Esophagus (tissue), 2 donors: ENCODE results near the gene PHYKPL. TPM values are rescaled to one million over a fixed set of nuclear protein-coding genes. Genes with fewer than 3 reads are reported as not detected.
"Not testable (repeated sequence)": the region's sequence is repeated elsewhere in the genome, so short reads cannot be mapped to it uniquely, and the experiment has no call there.

Source experiments
- H3K27ac ChIP-seq, 2 donors: one replicate each; pipeline ENCODE4 v1.5.1; 2013; ENCODE audit warnings: low read depth in 2 of 2, mild to moderate bottlenecking in 2 of 2, inconsistent platforms in 1 of 2, low read length in 1 of 2, moderate library complexity in 1 of 2
- H3K27me3 ChIP-seq, 2 donors: one replicate each; pipeline ENCODE4 v1.6.1; 2013; ENCODE audit warnings: low read length in 2 of 2, control low read depth in 1 of 2, mild to moderate bottlenecking in 1 of 2; ENCODE audit not compliant: insufficient read depth in 2 of 2, control insufficient read depth in 1 of 2
- H3K36me3 ChIP-seq, 2 donors: one replicate each; pipeline ENCODE4 v1.6.1; 2013; ENCODE audit warnings: low read length in 1 of 2; ENCODE audit not compliant: control insufficient read depth in 2 of 2, insufficient read depth in 2 of 2
- H3K4me1 ChIP-seq, 2 donors: one replicate each; pipeline ENCODE4 v1.6.1; 2013; ENCODE audit warnings: low read length in 1 of 2; ENCODE audit not compliant: control insufficient read depth in 2 of 2, insufficient read depth in 2 of 2
- H3K4me3 ChIP-seq, 2 donors: one replicate each; pipeline ENCODE4 v1.5.1; 2013; ENCODE audit warnings: low read length in 2 of 2, mild to moderate bottlenecking in 2 of 2, low read depth in 1 of 2, moderate library complexity in 1 of 2
- H3K9me3 ChIP-seq, 2 donors: one replicate each; pipeline ENCODE4 v1.6.1; 2013; ENCODE audit warnings: mild to moderate bottlenecking in 2 of 2, low read depth in 1 of 2, low read length in 1 of 2, moderate library complexity in 1 of 2; ENCODE audit not compliant: control insufficient read depth in 2 of 2, insufficient read depth in 1 of 2
- WGBS, 2 donors: extraction: QIAGEN DNeasy Blood & Tissue Kit; methylation state at CpG; one replicate each; pipeline ENCODE4 v1.1.7; 2013; 5-methylcytosine and 5-hydroxymethylcytosine counted together
- polyA plus RNA-seq, 2 donors: library from polyadenylated mRNA; stranded (reverse); fragments of 200-250 nt; gene quantifications; one replicate each; pipeline ENCODE4 v1.2.3, GENCODE V29; 2013
- donor health status: healthy with polysubstance abuse.
- donor health status: Bipolar disorder and iron deficiency.

The PHYKPL gene
- polyA plus RNA-seq, 2 donors: 21.1 to 35.8 TPM

DNA sequence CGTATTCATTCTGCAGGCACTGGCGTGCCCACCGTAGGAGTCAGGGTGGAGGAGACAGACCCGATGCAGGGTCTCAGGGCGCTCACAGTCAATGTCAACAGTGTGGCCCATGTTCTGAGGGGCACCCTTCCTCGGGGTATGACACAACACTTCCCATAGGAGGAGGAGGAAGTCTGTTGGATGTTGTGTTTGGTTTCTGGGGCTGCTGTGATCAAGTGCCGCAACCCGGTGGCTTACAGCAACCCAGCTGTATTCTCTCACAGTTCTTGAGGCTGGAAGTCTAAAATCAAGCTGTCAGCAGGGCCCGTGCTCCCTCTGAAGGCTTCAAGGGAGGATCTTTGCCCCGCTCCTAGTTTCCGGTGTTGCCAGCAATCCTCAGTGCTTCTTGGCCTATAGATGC, 33.9 kb downstream of the PHYKPL start:
- Histone ChIP-seq H3K36me3 (no peaks in the 10 kb centered on the region), H3K4me3 (no peak overlapping the region), H3K9me3 (no peaks in the 10 kb centered on the region), H3K27ac (no peak overlapping the region), H3K4me1 (peaks cover 0 to 11% of the 10 kb centered on the region in 2 donors), H3K27me3 (no peaks in the 10 kb centered on the region)
- 79 to 81% methylated on average over 10 to 11 of the region's 11 CpGs for WGBS, 2 donors

- 75 to 88% methylated on average over 11 of the region's 11 CpGs for WGBS, 2 donors
- not testable (repeated sequence) for H3K9me3 ChIP-seq, H3K27me3 ChIP-seq, H3K36me3 ChIP-seq, H3K4me3 ChIP-seq, H3K27ac ChIP-seq
- H3K4me1 ChIP-seq: peaks cover 0 to 15% of the 10 kb centered on the region in 2 donors
Observed at GRCh38 chr5:178198151-178198550, 34.5 kb downstream of the PHYKPL start.

- Histone ChIP-seq H3K36me3 (no peaks in the 10 kb centered on the region), H3K4me3 (no peak overlapping the region), H3K27me3 (no peaks in the 10 kb centered on the region), H3K27ac (no peak overlapping the region), H3K4me1 (peaks cover 0 to 13% of the 10 kb centered on the region in 2 donors), H3K9me3 (no peaks in the 10 kb centered on the region)
- WGBS, 2 donors: 79 to 87% methylated on average over 8 of the region's 8 CpGs
Observed at GRCh38 chr5:178196986-178197385, 35.6 kb downstream of the PHYKPL start.

GRCh38 chr5:178196281-178196812, 36.3 kb downstream of the PHYKPL start:
- H3K4me1 ChIP-seq: peaks cover 0 to 10% of the 10 kb centered on the region in 2 donors
- H3K27me3 ChIP-seq: no peaks in the 10 kb centered on the region
- 80 to 82% methylated on average over 7 of the region's 7 CpGs for WGBS, 2 donors
- no peak overlapping the region for H3K27ac ChIP-seq
- H3K9me3 ChIP-seq: no peaks in the 10 kb centered on the region
- H3K36me3 ChIP-seq: no peaks in the 10 kb centered on the region
- H3K4me3 ChIP-seq: no peak overlapping the region

DNA sequence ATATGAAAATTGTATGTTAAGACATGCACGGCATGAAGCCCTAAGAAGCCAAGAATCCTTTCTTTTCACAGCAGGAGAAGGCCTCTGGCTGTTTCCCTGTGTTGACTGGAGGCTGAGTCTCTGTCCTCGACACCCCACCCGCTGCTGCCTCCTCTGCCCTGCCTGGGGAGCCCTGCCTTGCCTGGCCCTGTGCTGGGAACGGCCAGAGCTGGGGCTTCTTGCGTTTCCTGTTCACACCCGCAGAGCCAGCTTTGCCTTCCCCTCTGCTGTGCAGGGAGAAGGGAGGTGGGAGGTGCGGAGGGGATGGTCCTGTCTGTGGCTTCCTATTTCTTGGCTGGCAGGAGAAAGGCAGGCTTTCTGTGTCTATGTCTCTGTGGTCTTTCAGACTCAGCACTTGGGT, 38.6 kb downstream of the PHYKPL start:
- Histone ChIP-seq H3K9me3 (no peaks in the 10 kb centered on the region), H3K4me3 (no peak overlapping the region), H3K36me3 (no peaks in the 10 kb centered on the region), H3K27me3 (no peaks in the 10 kb centered on the region), H3K27ac (no peak overlapping the region), H3K4me1 (peaks cover 0 to 8% of the 10 kb centered on the region in 2 donors)
- 22 to 29% methylated on average over 7 of the region's 7 CpGs for WGBS, 2 donors

DNA sequence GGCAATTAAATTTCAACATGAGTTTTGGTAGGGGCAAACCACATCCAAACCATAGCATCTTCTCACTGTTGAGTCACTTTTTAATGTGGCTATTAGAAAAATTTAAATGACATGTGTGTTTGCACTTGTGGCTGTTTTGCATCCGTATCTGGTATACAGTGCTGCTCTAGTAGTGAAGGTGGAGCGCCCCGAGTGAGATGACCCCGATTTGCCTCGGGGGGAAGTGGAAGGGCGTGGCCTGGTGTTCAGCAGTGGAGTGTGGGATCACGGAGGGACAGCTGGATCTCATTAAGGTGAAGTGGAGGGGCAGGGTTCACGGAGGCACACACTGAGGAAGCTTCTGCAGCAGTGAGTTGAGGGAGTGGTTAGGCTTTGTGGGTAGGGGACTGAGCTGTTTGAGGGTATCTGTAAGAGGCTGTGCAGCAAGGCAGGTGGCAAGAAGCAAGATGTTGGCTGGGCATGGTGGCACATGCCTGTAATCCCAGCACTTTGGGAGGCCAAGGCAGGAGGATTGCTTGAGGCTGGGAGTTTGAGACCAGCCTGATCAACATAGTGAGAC, 39.3 kb downstream of the PHYKPL start:
- WGBS, 2 donors: 59 to 61% methylated on average over 8 of the region's 8 CpGs
- peaks cover 0 to 8% of the 10 kb centered on the region in 2 donors for H3K4me1 ChIP-seq
- H3K9me3 ChIP-seq: no peaks in the 10 kb centered on the region
- no peaks in the 10 kb centered on the region for H3K36me3 ChIP-seq
- no peak overlapping the region for H3K4me3 ChIP-seq
- no peaks in the 10 kb centered on the region for H3K27me3 ChIP-seq
- no peak overlapping the region for H3K27ac ChIP-seq

DNA sequence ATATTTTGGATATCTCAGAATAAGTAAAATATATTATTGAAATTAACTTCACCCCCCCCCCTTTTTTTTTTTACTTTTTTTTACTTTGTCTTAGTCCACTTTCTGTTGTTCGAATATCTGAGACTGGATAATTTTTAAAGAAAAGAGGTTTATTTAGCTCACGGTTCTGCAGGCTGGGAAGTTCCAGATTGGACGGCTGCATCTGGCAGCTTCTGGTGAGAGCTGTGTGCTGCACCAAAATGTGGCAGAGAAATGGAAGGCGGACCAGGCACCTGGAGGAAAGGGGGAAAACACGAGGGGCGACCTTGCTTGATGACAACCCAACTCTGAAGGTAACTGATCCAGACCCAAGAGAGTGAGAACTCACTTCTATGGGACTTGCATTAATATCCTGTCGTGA, 39.8 kb downstream of the PHYKPL start:
- no peaks in the 10 kb centered on the region for H3K36me3 ChIP-seq
- WGBS, 2 donors: 86 to 93% methylated on average over 7 of the region's 7 CpGs
- H3K9me3 ChIP-seq: no peaks in the 10 kb centered on the region
- no peak overlapping the region for H3K27ac ChIP-seq
- H3K4me1 ChIP-seq: peaks cover 0 to 8% of the 10 kb centered on the region in 2 donors
- H3K4me3 ChIP-seq: no peak overlapping the region
- no peaks in the 10 kb centered on the region for H3K27me3 ChIP-seq

DNA sequence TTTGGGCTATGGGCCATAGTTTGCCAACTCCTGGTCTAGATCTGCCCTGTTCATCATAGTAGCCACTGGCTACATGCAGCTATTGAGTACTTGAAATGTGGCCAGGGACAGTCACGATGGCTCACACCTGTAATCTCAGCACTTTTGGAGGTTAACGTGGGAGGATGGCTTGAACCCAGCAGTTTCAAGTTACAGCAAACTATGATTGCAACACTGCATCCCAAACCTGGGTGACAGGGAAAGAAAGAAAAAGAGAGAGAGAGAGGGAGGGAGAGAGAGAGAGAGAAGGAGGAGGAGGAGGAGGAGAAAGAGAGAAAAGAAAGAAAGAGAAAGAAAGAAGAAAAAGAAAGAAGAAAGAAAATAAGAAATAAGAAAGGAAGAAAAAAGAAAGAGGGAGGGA, 40.4 kb downstream of the PHYKPL start:
- WGBS, 2 donors: 43 to 45% methylated on average over 2 of the region's 2 CpGs
- H3K27me3 ChIP-seq: no peaks in the 10 kb centered on the region
- H3K27ac ChIP-seq: no peak overlapping the region
- H3K4me1 ChIP-seq: peaks cover 0 to 8% of the 10 kb centered on the region in 2 donors
- H3K4me3 ChIP-seq: no peak overlapping the region
- no peaks in the 10 kb centered on the region for H3K9me3 ChIP-seq
- no peaks in the 10 kb centered on the region for H3K36me3 ChIP-seq

DNA sequence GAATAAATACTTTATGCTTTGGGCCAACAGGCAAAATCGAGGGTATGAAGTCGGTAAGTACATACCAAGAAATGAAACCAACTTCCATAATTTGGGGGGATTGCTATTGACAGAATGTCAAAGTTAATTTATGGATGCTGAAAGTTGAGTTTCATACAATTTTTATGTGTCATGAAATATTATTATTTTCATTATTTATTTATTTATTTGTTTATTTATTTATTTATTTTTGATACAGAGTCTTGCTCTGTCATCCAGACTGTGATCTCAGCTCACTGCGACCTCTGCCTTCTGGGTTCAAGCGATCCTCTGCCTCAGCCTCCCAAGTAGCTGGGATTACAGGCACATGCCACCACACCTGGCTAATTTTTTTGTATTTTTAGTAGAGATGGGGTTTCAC, 40.9 kb downstream of the PHYKPL start:
- WGBS, 2 donors: 73 to 81% methylated on average over 4 of the region's 4 CpGs
- Histone ChIP-seq H3K4me1 (peaks cover 0 to 8% of the 10 kb centered on the region in 2 donors), H3K36me3 (no peaks in the 10 kb centered on the region), H3K27me3 (no peaks in the 10 kb centered on the region), H3K27ac (no peak overlapping the region), H3K4me3 (no peak overlapping the region), H3K9me3 (no peaks in the 10 kb centered on the region)

DNA sequence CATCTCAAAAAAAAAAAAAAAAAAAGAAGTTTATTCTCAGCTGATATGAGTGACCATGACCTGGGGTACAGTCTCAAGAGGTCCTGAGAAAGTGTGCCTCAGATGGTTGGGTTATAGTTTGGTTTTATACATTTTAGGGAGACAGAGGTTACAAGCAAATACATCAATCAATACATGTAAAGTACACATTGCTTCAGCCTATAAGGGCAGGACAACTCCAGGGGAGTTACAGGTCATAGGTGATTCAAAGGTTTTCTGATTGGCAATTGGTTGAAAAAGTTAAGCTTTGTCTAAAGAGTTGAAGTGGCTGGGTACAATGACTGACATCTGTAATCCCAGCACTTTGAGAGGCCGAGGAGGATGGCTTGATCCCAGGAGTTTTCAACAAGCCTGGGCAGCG, 43.2 kb downstream of the PHYKPL start:
- no peaks in the 10 kb centered on the region for H3K9me3 ChIP-seq
- H3K27me3 ChIP-seq: no peaks in the 10 kb centered on the region
- peaks cover 0 to 8% of the 10 kb centered on the region in 2 donors for H3K4me1 ChIP-seq
- H3K4me3 ChIP-seq: no peak overlapping the region
- H3K36me3 ChIP-seq: no peaks in the 10 kb centered on the region
- WGBS, 2 donors: 24 to 36% methylated on average over 2 of the region's 2 CpGs
- H3K27ac ChIP-seq: no peak overlapping the region
